Naive thymus-derived CD4-positive, alpha-beta T cell (primary cell): ENCODE results near the gene GMPR. TPM values are rescaled to one million over a fixed set of nuclear protein-coding genes. Genes with fewer than 3 reads are reported as not detected.

Experiments used
- ATAC-seq: fragments of 150-1000 bp; cut with Tn5 transposase; 2 replicates; pipeline ENCODE4 v1.10.0; 2021; ENCODE audit warnings: mild to moderate bottlenecking, moderate library complexity
- CTCF ChIA-PET: fragments of 350-600 bp; sonication (Branson Sonifier 250); formaldehyde crosslinking; loops from one replicate; lab custom pipeline; 2021; ENCODE audit warnings: antibody characterized with exemption; lab: Charles Lee
- POLR2A ChIA-PET: fragments of 350-600 bp; sonication (Branson Sonifier 250); formaldehyde crosslinking; loops from one replicate; lab custom pipeline; 2021; ENCODE audit warnings: antibody characterized with exemption, inconsistent platforms; lab: Charles Lee
- DNase-seq, 9 donors: peaks; one replicate each; pipeline versions ENCODE4 v3.0.0 to v3.0.0-alpha.2; 2020 to 2022; ENCODE audit warnings: mixed read lengths in 1 of 9
- H3K27ac ChIP-seq: one replicate; pipeline ENCODE4 v1.7.0; 2013; ENCODE audit warnings: mild to moderate bottlenecking, low read depth, low read length, moderate library complexity
- H3K27me3 ChIP-seq, 2 donors: one replicate each; pipeline ENCODE4 v1.7.0; 2013; ENCODE audit warnings: low read length in 2 of 2, mild to moderate bottlenecking in 2 of 2, moderate library complexity in 2 of 2; ENCODE audit not compliant: control insufficient read depth in 2 of 2, insufficient read depth in 2 of 2
- H3K36me3 ChIP-seq, 3 experiments: 1 replicate in 2 of 3; 2 replicates in 1 of 3; pipeline ENCODE4 v1.7.0; 2013; ENCODE audit warnings: low read length in 3 of 3, mild to moderate bottlenecking in 3 of 3, moderate library complexity in 1 of 3; ENCODE audit not compliant: insufficient read depth in 3 of 3, control insufficient read depth in 2 of 3
- H3K4me1 ChIP-seq, 2 donors: one replicate each; pipeline ENCODE4 v1.7.0; 2013; ENCODE audit warnings: low read length in 2 of 2, mild to moderate bottlenecking in 2 of 2, moderate library complexity in 1 of 2; ENCODE audit not compliant: control insufficient read depth in 2 of 2, insufficient read depth in 2 of 2
- H3K4me3 ChIP-seq: 2 replicates; pipeline ENCODE4 v1.7.0; 2013; ENCODE audit warnings: mild to moderate bottlenecking, low read length
- H3K9me3 ChIP-seq, 3 experiments: 1 replicate in 2 of 3; 2 replicates in 1 of 3; pipeline ENCODE4 v1.7.0; 2013; ENCODE audit warnings: low read length in 3 of 3; ENCODE audit not compliant: control insufficient read depth in 2 of 3
- H3K27ac Mint-ChIP-seq, 9 donors: one replicate each; pipeline ENCODE4 v1.8.0; 2020 to 2022; ENCODE audit warnings: mixed read lengths in 9 of 9, mild to moderate bottlenecking in 8 of 9, moderate library complexity in 5 of 9, inconsistent platforms in 2 of 9
- H3K27me3 Mint-ChIP-seq, 5 donors: one replicate each; pipeline ENCODE4 v1.8.0; 2021 to 2022; ENCODE audit warnings: mixed read lengths in 5 of 5, mild to moderate bottlenecking in 1 of 5
- H3K36me3 Mint-ChIP-seq, 5 donors: one replicate each; pipeline ENCODE4 v1.8.0; 2020 to 2022; ENCODE audit warnings: mixed read lengths in 5 of 5, mild to moderate bottlenecking in 3 of 5, inconsistent platforms in 1 of 5
- H3K4me1 Mint-ChIP-seq, 7 donors: one replicate each; pipeline ENCODE4 v1.8.0; 2020 to 2022; ENCODE audit warnings: mixed read lengths in 7 of 7, mild to moderate bottlenecking in 3 of 7, inconsistent platforms in 1 of 7
- H3K4me3 Mint-ChIP-seq, 10 donors: one replicate each; pipeline ENCODE4 v1.8.0; 2020 to 2022; ENCODE audit warnings: mild to moderate bottlenecking in 10 of 10, mixed read lengths in 10 of 10, moderate library complexity in 6 of 10, inconsistent platforms in 2 of 10
- H3K9me3 Mint-ChIP-seq, 11 donors: one replicate each; pipeline ENCODE4 v1.8.0; 2020 to 2022; ENCODE audit warnings: mixed read lengths in 11 of 11, mild to moderate bottlenecking in 4 of 11, inconsistent platforms in 1 of 11, moderate library complexity in 1 of 11
- intact Hi-C, 2 donors: fragments of 100-400 bp; cut with micrococcal nuclease; formaldehyde crosslinking; loops; one replicate each; pipeline ENCODE4 v1.15.1; 2023
- polyA plus RNA-seq, 2 donors: library from polyadenylated mRNA; unstranded; fragments of 300-500 nt; fragmentation: Illumina TruSeq; gene quantifications; one replicate each; pipeline ENCODE4 v1.2.3, GENCODE V29; 2021
- total RNA-seq, 6 experiments: library from RNA in 5 of 6; stranded (reverse) in 5 of 6; gene quantifications; 1 replicate in 5 of 6; 2 replicates in 1 of 6; pipeline ENCODE4 v1.2.3 and lab custom pipeline; 2021 to 2026

Gene GMPR
- total and polyA plus RNA-seq, 7 experiments from 2014 or later: 0.60 to 2.1 (median 0.93) TPM; not detected in 2

GRCh38 chr6:16320533-16321340, 82.3 kb downstream of the GMPR start:
- intact Hi-C loops: loop anchor here (1.0 to 5.0 kb wide), 13 partner anchors 11 to 1942 kb away; partner anchors contain the start of genes DEK (in 2 of the 2), NUP153 (in 2 of the 2), ATXN1 (in 1 of the 2) and FAM8A1 (in 1 of the 2)
- Mint-ChIP-seq H3K27ac (peak overlapping the region; percentile 91 to 97 (median 95)), H3K4me3 (peak overlapping the region; percentile 67 to 86 (median 78)), H3K9me3 (peaks cover 0 to 2% (median 0%) of the 10 kb centered on the region in 11 donors), H3K4me1 (peaks cover 41 to 83% (median 80%) of the 10 kb centered on the region in 7 donors), H3K36me3 (peaks cover 0 to 18% (median under 1%) of the 10 kb centered on the region in 5 donors), H3K27me3 (no peaks in the 10 kb centered on the region)
- ChIA-PET CTCF (interaction anchor here (0.8 to 2.0 kb wide), 4 partner anchors 8 to 450 kb away, joined by 3 to 4 read pairs (median 3); no protein-coding TSS in a partner anchor), POLR2A (interaction anchor here (1.0 to 1.5 kb wide), 3 partner anchors 89 to 442 kb away, joined by 3 to 4 read pairs (median 3); partner anchors contain the start of gene ATXN1)
- peaks cover 58 to 72% of the 10 kb centered on the region in 2 donors for H3K4me1 ChIP-seq
- no peaks in the 10 kb centered on the region for H3K27me3 ChIP-seq
- H3K27ac ChIP-seq: peak overlapping the region; percentile 84
- peak overlapping the region; percentile 43 for H3K4me3 ChIP-seq
- no peaks in the 10 kb centered on the region for H3K36me3 ChIP-seq
- DNase-seq (peak in 1 of 9 donors; percentile 19), ATAC-seq (no peak)
- H3K9me3 ChIP-seq: no peaks in the 10 kb centered on the region

GRCh38 chr6:16321341-16321710, 82.9 kb downstream of the GMPR start:
- Mint-ChIP-seq H3K4me1 (peaks cover 41 to 83% (median 80%) of the 10 kb centered on the region in 7 donors), H3K9me3 (peaks cover 0 to 2% (median 0%) of the 10 kb centered on the region in 11 donors), H3K27ac (peak overlapping the region; percentile 91 to 99 (median 96)), H3K4me3 (peak overlapping the region in 2 of 10 donors; percentile 85 to 86), H3K36me3 (peaks cover 0 to 24% (median 4%) of the 10 kb centered on the region in 5 donors), H3K27me3 (no peaks in the 10 kb centered on the region)
- no peaks in the 10 kb centered on the region for H3K27me3 ChIP-seq
- H3K4me3 ChIP-seq: no peak overlapping the region
- H3K4me1 ChIP-seq: peaks cover 58 to 72% of the 10 kb centered on the region in 2 donors
- POLR2A ChIA-PET: no interaction called here
- ATAC-seq: no peak
- intact Hi-C loops: loop anchor here (2.0 to 5.0 kb wide), 8 partner anchors 84 to 1941 kb away; partner anchors contain the start of genes DEK (in 2 of the 2), NUP153 (in 2 of the 2), FAM8A1 (in 1 of the 2) and GMPR (in 1 of the 2)
- peak overlapping the region; percentile 84 for H3K27ac ChIP-seq
- no peak for DNase-seq
- no peaks in the 10 kb centered on the region for H3K9me3 ChIP-seq
- CTCF ChIA-PET: interaction anchor here (2.0 to 3.2 kb wide), 2 partner anchors 11 to 12 kb away, joined by 4 to 25 read pairs; no protein-coding TSS in a partner anchor
- H3K36me3 ChIP-seq: peaks cover 0 to 1% (median 0%) of the 10 kb centered on the region in 3 experiments

GRCh38 chr6:16321826-16322225, 83.4 kb downstream of the GMPR start:
- Histone ChIP-seq H3K27me3 (no peaks in the 10 kb centered on the region), H3K9me3 (no peaks in the 10 kb centered on the region), H3K27ac (peak overlapping the region; percentile 76), H3K4me3 (no peak overlapping the region), H3K4me1 (peaks cover 58 to 70% of the 10 kb centered on the region in 2 donors), H3K36me3 (peaks cover 0 to 6% (median 0%) of the 10 kb centered on the region in 3 experiments)
- H3K4me1 Mint-ChIP-seq: peaks cover 41 to 81% (median 76%) of the 10 kb centered on the region in 7 donors
- no peak for ATAC-seq
- peaks cover 0 to 29% (median 8%) of the 10 kb centered on the region in 5 donors for H3K36me3 Mint-ChIP-seq
- intact Hi-C loops: loop anchor here (1.0 to 5.0 kb wide), 12 partner anchors 85 to 1940 kb away; partner anchors contain the start of genes DEK (in 2 of the 2), NUP153 (in 2 of the 2), ATXN1 (in 1 of the 2) and FAM8A1 (in 1 of the 2)
- H3K27ac Mint-ChIP-seq: peak overlapping the region; percentile 91 to 99 (median 96)
- ChIA-PET CTCF (interaction anchor here (1.2 to 3.2 kb wide), 2 partner anchors 10 to 14 kb away, joined by 3 to 25 read pairs; no protein-coding TSS in a partner anchor), POLR2A (interaction anchor here (1.3 kb wide), 1 partner anchor 83 kb away, joined by 3 read pairs; the partner anchor contains the start of gene GMPR)
- H3K4me3 Mint-ChIP-seq: peak overlapping the region in 4 of 10 donors; percentile 23 to 76 (median 46)
- no peaks in the 10 kb centered on the region for H3K27me3 Mint-ChIP-seq
- H3K9me3 Mint-ChIP-seq: peaks cover 0 to 2% (median 0%) of the 10 kb centered on the region in 11 donors
- no peak for DNase-seq

DNA sequence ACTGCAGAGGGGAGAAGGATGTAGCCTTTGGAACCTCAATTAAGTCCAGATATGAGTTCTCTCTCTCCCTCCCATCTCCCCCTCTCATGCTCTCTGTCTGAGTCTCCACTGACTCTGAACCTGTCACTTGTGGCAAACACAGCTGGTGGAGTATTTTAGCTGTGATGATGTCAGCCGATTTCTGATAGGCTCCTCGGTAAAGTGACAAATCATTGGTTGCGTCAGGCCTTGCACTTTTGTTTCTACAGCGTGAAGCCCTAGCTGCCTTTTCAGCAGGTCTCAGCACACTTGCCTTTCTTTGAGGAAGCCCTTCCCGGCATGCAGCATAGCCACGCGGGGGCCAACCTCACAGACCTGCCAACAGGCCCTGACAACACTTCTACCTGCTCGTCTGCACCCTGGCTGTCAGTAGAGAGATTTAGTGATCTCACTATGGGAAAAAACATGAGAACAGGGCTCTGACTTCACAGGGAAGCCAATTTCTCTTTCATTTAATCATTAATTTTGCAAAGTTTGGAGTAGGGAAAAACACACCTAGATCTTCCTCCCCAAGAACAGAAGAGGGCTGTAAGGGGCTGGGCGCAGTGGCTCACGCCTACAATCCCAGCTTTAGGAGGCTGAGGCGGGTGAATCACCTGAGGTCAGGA, 84.4 kb downstream of the GMPR start:
- peaks cover 58 to 61% of the 10 kb centered on the region in 2 donors for H3K4me1 ChIP-seq
- no peaks in the 10 kb centered on the region for H3K9me3 ChIP-seq
- DNase-seq (peak; percentile 40 to 94 (median 84)), ATAC-seq (peak; percentile 86)
- Mint-ChIP-seq H3K27me3 (no peaks in the 10 kb centered on the region), H3K9me3 (peaks cover 0 to 2% (median 0%) of the 10 kb centered on the region in 11 donors), H3K36me3 (peaks cover 0 to 29% (median 9%) of the 10 kb centered on the region in 5 donors), H3K27ac (peak overlapping the region; percentile 91 to 99 (median 96)), H3K4me3 (peak overlapping the region; percentile 32 to 82 (median 60)), H3K4me1 (peaks cover 39 to 75% (median 70%) of the 10 kb centered on the region in 7 donors)
- H3K36me3 ChIP-seq: peaks cover 0 to 10% (median 0%) of the 10 kb centered on the region in 3 experiments
- CTCF ChIA-PET: interaction anchor here (0.6 to 3.2 kb wide), 4 partner anchors 9 to 439 kb away, joined by 3 to 25 read pairs (median 4); partner anchors contain the start of gene ATXN1
- no peak overlapping the region for H3K4me3 ChIP-seq
- no peaks in the 10 kb centered on the region for H3K27me3 ChIP-seq
- H3K27ac ChIP-seq: peak overlapping the region; percentile 76
- intact Hi-C loops: loop anchor here (1.0 to 5.0 kb wide), 11 partner anchors 85 to 1940 kb away; partner anchors contain the start of genes DEK (in 2 of the 2), ATXN1 (in 1 of the 2), FAM8A1 (in 1 of the 2) and GMPR (in 1 of the 2)
- POLR2A ChIA-PET: interaction anchor here (0.7 to 2.0 kb wide), 4 partner anchors 9 to 439 kb away, joined by 3 to 7 read pairs (median 4); partner anchors contain the start of genes ATXN1 and GMPR

GRCh38 chr6:16324184-16324583, 85.8 kb downstream of the GMPR start:
- intact Hi-C loops: loop anchor here (5.0 kb wide), 7 partner anchors 87 to 1938 kb away; partner anchors contain the start of genes DEK (in 2 of the 2), FAM8A1 (in 1 of the 2), GMPR (in 1 of the 2) and JARID2 (in 1 of the 2)
- ATAC-seq: no peak
- H3K9me3 ChIP-seq: no peaks in the 10 kb centered on the region
- POLR2A ChIA-PET: interaction anchor here (0.8 to 2.0 kb wide), 2 partner anchors 23 to 438 kb away, joined by 5 to 7 read pairs; partner anchors contain the start of gene ATXN1
- Mint-ChIP-seq H3K4me1 (peaks cover 27 to 62% (median 56%) of the 10 kb centered on the region in 7 donors), H3K36me3 (peaks cover 0 to 29% (median 10%) of the 10 kb centered on the region in 5 donors), H3K4me3 (no peak overlapping the region), H3K9me3 (peaks cover 0 to under 1% (median 0%) of the 10 kb centered on the region in 11 donors), H3K27me3 (no peaks in the 10 kb centered on the region), H3K27ac (peak overlapping the region in 6 of 9 donors; percentile 60 to 95 (median 82))
- no peak for DNase-seq
- H3K4me1 ChIP-seq: peaks cover 46 to 47% of the 10 kb centered on the region in 2 donors
- CTCF ChIA-PET: interaction anchor here (0.6 to 3.2 kb wide), 5 partner anchors 8 to 502 kb away, joined by 3 to 25 read pairs (median 3); no protein-coding TSS in a partner anchor
- no peaks in the 10 kb centered on the region for H3K27me3 ChIP-seq
- peaks cover 0 to 10% (median 0%) of the 10 kb centered on the region in 3 experiments for H3K36me3 ChIP-seq
- H3K4me3 ChIP-seq: no peak overlapping the region
- H3K27ac ChIP-seq: peak overlapping the region; percentile 76
